ENCODE data around the gene OPCML. TPM values are rescaled to one million over a fixed set of nuclear protein-coding genes. Genes with fewer than 3 reads are reported as not detected.

Gene OPCML
- total RNA-seq, 1 experiment from 2014 or later = not detected

DNA sequence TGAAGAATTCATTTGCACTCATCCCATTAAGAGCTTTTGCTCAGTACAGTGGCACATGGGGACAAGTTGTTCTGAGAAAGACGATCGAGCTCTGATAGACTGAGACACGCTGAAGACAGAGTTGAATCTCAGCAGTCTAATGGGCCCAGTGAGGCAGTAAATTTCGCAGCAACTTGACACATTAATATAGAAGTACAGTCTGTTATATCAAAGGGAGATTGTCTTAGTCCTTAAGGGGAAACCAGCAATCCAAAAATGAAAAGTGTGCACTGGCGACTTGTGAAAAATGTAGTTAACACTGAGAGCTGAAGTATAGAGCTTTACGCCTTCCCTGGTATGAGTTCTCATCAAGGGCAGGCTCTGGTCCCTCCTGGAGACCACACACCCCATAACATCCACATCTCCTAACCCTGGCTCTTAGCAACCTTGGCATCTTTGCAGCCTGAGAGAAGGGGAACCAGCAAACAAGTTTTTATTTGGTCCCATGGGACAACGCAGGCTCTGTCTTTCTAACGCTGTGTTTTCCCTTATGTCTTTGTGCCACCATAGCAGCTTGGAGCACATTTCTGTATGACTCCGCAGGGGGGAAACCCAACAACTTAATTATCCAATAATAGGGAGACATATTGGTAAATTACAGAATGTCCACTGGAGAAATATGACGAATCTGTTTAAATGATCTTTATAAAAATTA, 952.5 kb downstream of the OPCML start:
- no peaks in the 10 kb centered on the region for H3K27me3 Mint-ChIP-seq (ENCODE audit: insufficient read depth, unreplicated experiment)
- ChIA-PET POLR2A (interaction anchor here (0.6 kb wide), 1 partner anchor 12 kb away, joined by 4 read pairs; no protein-coding TSS in a partner anchor), CTCF (no interaction called here)
- TF ChIP-seq, protein P1, sequence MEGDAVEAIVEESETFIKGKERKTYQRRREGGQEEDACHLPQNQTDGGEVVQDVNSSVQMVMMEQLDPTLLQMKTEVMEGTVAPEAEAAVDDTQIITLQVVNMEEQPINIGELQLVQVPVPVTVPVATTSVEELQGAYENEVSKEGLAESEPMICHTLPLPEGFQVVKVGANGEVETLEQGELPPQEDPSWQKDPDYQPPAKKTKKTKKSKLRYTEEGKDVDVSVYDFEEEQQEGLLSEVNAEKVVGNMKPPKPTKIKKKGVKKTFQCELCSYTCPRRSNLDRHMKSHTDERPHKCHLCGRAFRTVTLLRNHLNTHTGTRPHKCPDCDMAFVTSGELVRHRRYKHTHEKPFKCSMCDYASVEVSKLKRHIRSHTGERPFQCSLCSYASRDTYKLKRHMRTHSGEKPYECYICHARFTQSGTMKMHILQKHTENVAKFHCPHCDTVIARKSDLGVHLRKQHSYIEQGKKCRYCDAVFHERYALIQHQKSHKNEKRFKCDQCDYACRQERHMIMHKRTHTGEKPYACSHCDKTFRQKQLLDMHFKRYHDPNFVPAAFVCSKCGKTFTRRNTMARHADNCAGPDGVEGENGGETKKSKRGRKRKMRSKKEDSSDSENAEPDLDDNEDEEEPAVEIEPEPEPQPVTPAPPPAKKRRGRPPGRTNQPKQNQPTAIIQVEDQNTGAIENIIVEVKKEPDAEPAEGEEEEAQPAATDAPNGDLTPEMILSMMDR (IDR thresholded peaks at IDR 0.05; ENCODE audit: insufficient read depth in 1 of 2, low read depth in 1 of 2, low read length in 1 of 2, severe bottlenecking in 1 of 2, unreplicated experiment in 1 of 2) = no peak
- H3K9me3 ChIP-seq = peaks cover 2% of the 10 kb centered on the region; the same call in 1 of the 2 replicates
- H3K4me3 ChIP-seq (ENCODE audit: low read depth, low read length) = no peak overlapping the region
- H3K4me3 Mint-ChIP-seq (ENCODE audit: unreplicated experiment) = no peak overlapping the region
- no TSS peak for BruUV-seq (replicated peaks)
- no peaks in the 10 kb centered on the region for H3K4me1 ChIP-seq
- peaks cover 21% of the 10 kb centered on the region for H3K9me3 Mint-ChIP-seq (ENCODE audit: unreplicated experiment)
- no peaks in the 10 kb centered on the region for H3K36me3 Mint-ChIP-seq (ENCODE audit: insufficient read depth, unreplicated experiment)
- H3K27ac Mint-ChIP-seq (ENCODE audit: unreplicated experiment) = no peak overlapping the region
- no peaks in the 10 kb centered on the region for H3K36me3 ChIP-seq (ENCODE audit: control insufficient read depth, insufficient read depth, low read length)
- no peaks in the 10 kb centered on the region for H3K27me3 ChIP-seq (replicated peaks; ENCODE audit: control insufficient read depth, insufficient read depth, low read length)
- no peak for DNase-seq
- intact Hi-C loops (cut with micrococcal nuclease; ENCODE audit: unreplicated experiment) = no loop called here
- no peaks in the 10 kb centered on the region for H3K4me1 Mint-ChIP-seq (ENCODE audit: low read depth, unreplicated experiment)

DNA sequence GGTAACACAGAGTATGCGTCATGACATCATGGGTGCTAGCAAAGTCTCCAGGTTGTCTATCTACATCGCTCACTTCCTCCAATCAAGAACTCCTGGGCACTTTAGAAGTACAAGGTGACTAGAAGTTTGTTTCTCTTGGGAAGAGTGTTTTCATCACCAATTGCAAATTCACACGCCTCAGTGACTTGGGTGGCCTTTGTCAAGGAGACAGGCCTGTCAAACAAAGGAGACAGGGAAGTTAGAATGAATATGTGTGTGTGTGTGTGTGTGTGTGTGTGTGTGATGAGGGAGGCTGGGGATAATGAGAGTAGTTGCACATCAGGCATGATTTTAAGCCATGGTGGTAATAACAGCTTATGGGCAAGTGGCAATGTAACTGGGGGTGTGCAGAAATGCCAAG, 953.2 kb downstream of the OPCML start:
- Histone ChIP-seq H3K27me3 (replicated peaks; ENCODE audit: control insufficient read depth, insufficient read depth, low read length) (no peaks in the 10 kb centered on the region), H3K9me3 (peaks cover 2% of the 10 kb centered on the region; the same call in 1 of the 2 replicates), H3K36me3 (ENCODE audit: control insufficient read depth, insufficient read depth, low read length) (no peaks in the 10 kb centered on the region), H3K4me3 (ENCODE audit: low read depth, low read length) (no peak overlapping the region), H3K4me1 (no peaks in the 10 kb centered on the region)
- POLR2A ChIA-PET = no interaction called here
- Mint-ChIP-seq H3K4me1 (ENCODE audit: low read depth, unreplicated experiment) (no peaks in the 10 kb centered on the region), H3K4me3 (ENCODE audit: unreplicated experiment) (no peak overlapping the region), H3K36me3 (ENCODE audit: insufficient read depth, unreplicated experiment) (no peaks in the 10 kb centered on the region), H3K9me3 (ENCODE audit: unreplicated experiment) (peaks cover 27% of the 10 kb centered on the region), H3K27ac (ENCODE audit: unreplicated experiment) (no peak overlapping the region), H3K27me3 (ENCODE audit: insufficient read depth, unreplicated experiment) (peaks cover under 1% of the 10 kb centered on the region)
- no TSS peak for BruUV-seq (replicated peaks)
- intact Hi-C loops (cut with micrococcal nuclease; ENCODE audit: unreplicated experiment) = no loop called here
- no peak for DNase-seq
- CTCF ChIA-PET = no interaction called here
- TF ChIP-seq, protein P1 (IDR thresholded peaks at IDR 0.05; ENCODE audit: insufficient read depth in 1 of 2, low read depth in 1 of 2, low read length in 1 of 2, severe bottlenecking in 1 of 2, unreplicated experiment in 1 of 2) = no peak

DNA sequence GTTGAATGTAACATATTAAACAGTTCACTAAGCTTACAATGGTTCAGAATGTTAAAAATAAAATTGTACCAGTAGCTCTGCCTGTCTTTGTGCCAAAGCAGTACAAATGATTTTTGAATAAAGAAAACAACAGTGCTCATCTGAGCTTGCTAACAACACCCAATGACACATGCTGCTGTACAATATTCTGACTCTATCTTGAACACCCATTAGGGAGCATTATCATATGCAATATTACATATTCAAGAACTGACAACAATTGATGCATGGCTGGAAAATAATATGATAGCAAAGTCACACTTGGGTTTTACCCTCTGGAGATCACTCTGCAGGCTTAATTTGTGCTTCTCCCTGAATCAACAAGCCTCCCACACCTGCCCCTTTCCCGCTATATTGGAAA, 953.7 kb downstream of the OPCML start:
- no peaks in the 10 kb centered on the region for H3K4me1 Mint-ChIP-seq (ENCODE audit: low read depth, unreplicated experiment)
- BruUV-seq (replicated peaks) = no TSS peak
- ChIA-PET POLR2A (no interaction called here), CTCF (no interaction called here)
- intact Hi-C loops (cut with micrococcal nuclease; ENCODE audit: unreplicated experiment) = no loop called here
- TF ChIP-seq, protein P1 (IDR thresholded peaks at IDR 0.05; ENCODE audit: insufficient read depth in 1 of 2, low read depth in 1 of 2, low read length in 1 of 2, severe bottlenecking in 1 of 2, unreplicated experiment in 1 of 2) = no peak
- no peak overlapping the region for H3K4me3 Mint-ChIP-seq (ENCODE audit: unreplicated experiment)
- H3K27me3 Mint-ChIP-seq (ENCODE audit: insufficient read depth, unreplicated experiment) = peaks cover 2% of the 10 kb centered on the region
- no peak for DNase-seq
- H3K4me1 ChIP-seq = no peaks in the 10 kb centered on the region
- no peaks in the 10 kb centered on the region for H3K27me3 ChIP-seq (replicated peaks; ENCODE audit: control insufficient read depth, insufficient read depth, low read length)
- H3K9me3 ChIP-seq = peaks cover 6% of the 10 kb centered on the region
- no peaks in the 10 kb centered on the region for H3K36me3 Mint-ChIP-seq (ENCODE audit: insufficient read depth, unreplicated experiment)
- peaks cover 33% of the 10 kb centered on the region for H3K9me3 Mint-ChIP-seq (ENCODE audit: unreplicated experiment)
- H3K36me3 ChIP-seq (ENCODE audit: control insufficient read depth, insufficient read depth, low read length) = no peaks in the 10 kb centered on the region
- H3K27ac Mint-ChIP-seq (ENCODE audit: unreplicated experiment) = no peak overlapping the region
- no peak overlapping the region for H3K4me3 ChIP-seq (ENCODE audit: low read depth, low read length)
